SK-MEL-5 (cell line): ENCODE results near the gene PIGO. TPM values are rescaled to one million over a fixed set of nuclear protein-coding genes. Genes with fewer than 3 reads are reported as not detected.

Experiments used
- DNase-seq: peaks from one replicate; pipeline ENCODE4 v3.0.0-alpha.2; 2016; ENCODE audit warnings: low read depth, low spot score
- in situ Hi-C: cut with HindIII; loops from 2 replicates; pipeline ENCODE4 v1.10.0; 2016; ENCODE audit warnings: low sequenced_read_pairs, high pct_unique_total_duplicates, low pct_unique_long_range_greater_than_20kb
- total RNA-seq: library from RNA; depleted of rRNA; stranded (reverse); fragments of >200 nt; shearing (Covaris generic); gene quantifications from 2 replicates; pipeline ENCODE4 v1.2.3, GENCODE V29; 2014

The PIGO gene
- total RNA-seq, 1 experiment from 2014 or later = 16.9 TPM

- in situ Hi-C loops = no loop called here
- DNase-seq = no peak
These were observed 21.0 kb downstream of the PIGO start for GRCh38 chr9:35075358-35075757.

GRCh38 chr9:35074791-35075190 is 21.6 kb downstream of the PIGO start:
- in situ Hi-C loops = no loop called here
- no peak for DNase-seq

- DNase-seq = no peak
- in situ Hi-C loops = no loop called here
These were observed 22.2 kb downstream of the PIGO start for GRCh38 chr9:35074141-35074540.

GRCh38 chr9:35073279-35073612 is 23.1 kb downstream of the PIGO start:
- in situ Hi-C loops = no loop called here

GRCh38 chr9:35072461-35073278 is 23.7 kb downstream of the PIGO start, which contains the start of gene VCP:
Gene VCP, minus strand, starts transcription at chr9:35072625. Its CDS starts 272 bp downstream, at chr9:35072353.
- DNase-seq = peak; percentile 99
- in situ Hi-C loops = no loop called here

More at GRCh38 chr9:35073279-35073612, 23.1 kb downstream of the PIGO start:
- no peak for DNase-seq

- DNase-seq = peak; percentile 71
- in situ Hi-C loops = no loop called here
These were observed 24.5 kb downstream of the PIGO start for GRCh38 chr9:35071814-35072460.

GRCh38 chr9:35070823-35071813 is 25.3 kb downstream of the PIGO start:
- DNase-seq = no peak
- in situ Hi-C loops = no loop called here

- in situ Hi-C loops = no loop called here
- no peak for DNase-seq
These were observed 27.4 kb downstream of the PIGO start for GRCh38 chr9:35069020-35069419.

GRCh38 chr9:35067056-35067455 is 29.3 kb downstream of the PIGO start:
- no peak for DNase-seq
- in situ Hi-C loops = no loop called here

GRCh38 chr9:35060548-35061207 is 35.7 kb downstream of the PIGO start:
- in situ Hi-C loops = no loop called here
- no peak for DNase-seq

- no peak for DNase-seq
- in situ Hi-C loops = no loop called here
These were observed 37.0 kb downstream of the PIGO start for GRCh38 chr9:35059438-35059837.

GRCh38 chr9:35057271-35057620 is 39.1 kb downstream of the PIGO start:
- in situ Hi-C loops = no loop called here

GRCh38 chr9:35056571-35057270 is 39.7 kb downstream of the PIGO start:
- in situ Hi-C loops = no loop called here
- no peak for DNase-seq

More at GRCh38 chr9:35057271-35057620, 39.1 kb downstream of the PIGO start:
- DNase-seq = no peak

GRCh38 chr9:35054871-35055644 is 41.3 kb downstream of the PIGO start:
- in situ Hi-C loops = no loop called here
- no peak for DNase-seq

- DNase-seq = no peak
- in situ Hi-C loops = no loop called here
These were observed 42.1 kb downstream of the PIGO start for GRCh38 chr9:35054185-35054835.
